ENCODE results near the gene POLG2.

DNA sequence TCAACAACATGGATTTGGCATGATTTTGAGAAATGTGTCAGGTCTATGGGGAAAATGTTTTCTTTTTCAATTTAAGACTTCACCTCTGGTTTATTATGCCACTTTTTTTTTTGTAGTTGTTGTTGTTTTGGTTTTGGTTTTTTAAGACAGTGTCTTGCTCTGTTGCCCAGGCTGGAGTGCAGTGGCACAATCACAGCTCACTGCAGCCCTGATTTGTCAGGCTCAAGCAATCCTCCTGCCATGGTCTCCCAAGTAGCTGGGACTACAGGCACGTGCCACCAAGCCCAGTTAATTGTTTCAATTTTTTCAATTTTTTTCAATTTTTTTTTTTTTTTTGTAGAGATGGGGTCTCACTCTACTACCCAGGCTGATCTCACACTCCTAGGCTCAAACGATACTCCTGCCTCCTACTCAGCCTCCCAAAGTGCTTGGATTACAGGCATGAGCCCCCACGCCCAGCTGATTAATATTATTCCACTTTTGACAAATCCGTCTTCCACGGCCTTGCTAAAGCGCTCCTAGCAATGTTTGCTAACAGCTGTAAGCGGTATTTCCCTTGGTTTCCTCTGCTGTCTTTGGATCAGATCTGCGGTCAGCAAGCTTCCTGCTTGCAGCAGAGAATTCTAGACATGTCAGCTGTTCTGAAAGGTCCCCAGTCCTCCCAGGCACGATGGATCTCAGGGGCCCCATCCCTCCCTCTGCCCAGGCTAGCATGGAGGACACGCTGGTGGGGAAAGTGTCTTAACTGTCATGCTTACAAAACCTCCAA is 54.9 kb downstream of the POLG2 start:
- TF ChIP-seq, protein P1, sequence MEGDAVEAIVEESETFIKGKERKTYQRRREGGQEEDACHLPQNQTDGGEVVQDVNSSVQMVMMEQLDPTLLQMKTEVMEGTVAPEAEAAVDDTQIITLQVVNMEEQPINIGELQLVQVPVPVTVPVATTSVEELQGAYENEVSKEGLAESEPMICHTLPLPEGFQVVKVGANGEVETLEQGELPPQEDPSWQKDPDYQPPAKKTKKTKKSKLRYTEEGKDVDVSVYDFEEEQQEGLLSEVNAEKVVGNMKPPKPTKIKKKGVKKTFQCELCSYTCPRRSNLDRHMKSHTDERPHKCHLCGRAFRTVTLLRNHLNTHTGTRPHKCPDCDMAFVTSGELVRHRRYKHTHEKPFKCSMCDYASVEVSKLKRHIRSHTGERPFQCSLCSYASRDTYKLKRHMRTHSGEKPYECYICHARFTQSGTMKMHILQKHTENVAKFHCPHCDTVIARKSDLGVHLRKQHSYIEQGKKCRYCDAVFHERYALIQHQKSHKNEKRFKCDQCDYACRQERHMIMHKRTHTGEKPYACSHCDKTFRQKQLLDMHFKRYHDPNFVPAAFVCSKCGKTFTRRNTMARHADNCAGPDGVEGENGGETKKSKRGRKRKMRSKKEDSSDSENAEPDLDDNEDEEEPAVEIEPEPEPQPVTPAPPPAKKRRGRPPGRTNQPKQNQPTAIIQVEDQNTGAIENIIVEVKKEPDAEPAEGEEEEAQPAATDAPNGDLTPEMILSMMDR (IDR thresholded peaks at IDR 0.05 in 4 of 5, conservative IDR thresholded peaks at IDR 0.05 in 1 of 5) = no peak
- no peak for TF ChIP-seq POLR2A (IDR thresholded peaks at IDR 0.05)

Data from gastrocnemius medialis (tissue), 4 donors.